NT2/D1 (cell line): ENCODE data around the gene PAQR8.

Source experiments
- DNase-seq: peaks from one replicate; pipeline ENCODE4 v3.0.0-alpha.2; 2011; ENCODE audit warnings: low read depth, low spot score
- H3K27me3 ChIP-seq: 2 replicates; pipeline ENCODE4 v1.6.0; 2011; ENCODE audit warnings: mild to moderate bottlenecking; ENCODE audit not compliant: insufficient read length, insufficient read depth
- H3K36me3 ChIP-seq: 2 replicates; pipeline ENCODE4 v1.6.1; 2011; ENCODE audit warnings: mild to moderate bottlenecking, low read length, mixed read lengths; ENCODE audit not compliant: insufficient read depth, insufficient read length
- H3K4me1 ChIP-seq: 2 replicates; pipeline ENCODE4 v1.5.1; 2011; ENCODE audit not compliant: insufficient read depth, insufficient read length
- H3K4me3 ChIP-seq: 2 replicates; pipeline ENCODE4 v1.5.1; 2011; ENCODE audit warnings: low read depth; ENCODE audit not compliant: insufficient read length
- H3K9ac ChIP-seq: 2 replicates; pipeline ENCODE4 v1.6.0; 2011; ENCODE audit warnings: low read depth; ENCODE audit not compliant: insufficient read length
- H3K9me3 ChIP-seq: 2 replicates; pipeline ENCODE4 v1.5.1; 2011; ENCODE audit warnings: mild to moderate bottlenecking, low read length; ENCODE audit not compliant: insufficient read depth
- SUZ12 ChIP-seq: IDR thresholded peaks from 2 replicates; pipeline ENCODE4 v1.6.1; 2011; ENCODE audit not compliant: insufficient read length, insufficient read depth; ENCODE audit errors: extremely low read depth
- YY1 ChIP-seq: IDR thresholded peaks from 2 replicates; pipeline ENCODE4 v1.6.1; 2011; ENCODE audit not compliant: insufficient read length, insufficient read depth
- ZNF274 ChIP-seq: IDR thresholded peaks from 2 replicates; pipeline ENCODE4 v1.6.1; 2011; ENCODE audit warnings: mild to moderate bottlenecking, low read depth, low read length

PAQR8 gene

GRCh38 chr6:52454556-52454955, 92.6 kb downstream of the PAQR8 start:
- no peak for DNase-seq
- Histone ChIP-seq H3K36me3 (no peaks in the 10 kb centered on the region), H3K9me3 (0 out of 2 replicates have a peak, but pooled peaks cover 9% of the 10 kb centered on the region), H3K4me1 (no peaks in the 10 kb centered on the region), H3K4me3 (no peak overlapping the region), H3K27me3 (no peaks in the 10 kb centered on the region), H3K9ac (no peak overlapping the region)
- no peak for TF ChIP-seq ZNF274

- no peaks in the 10 kb centered on the region for H3K36me3 ChIP-seq
- H3K4me3 ChIP-seq, result no peak overlapping the region
- no peak for DNase-seq
- H3K9ac ChIP-seq, result no peak overlapping the region
- H3K4me1 ChIP-seq, result no peaks in the 10 kb centered on the region
- no peak for TF ChIP-seq ZNF274
- TF ChIP-seq YY1, result no peak
- TF ChIP-seq SUZ12, result no peak
- no peaks in the 10 kb centered on the region for H3K9me3 ChIP-seq
- no peaks in the 10 kb centered on the region for H3K27me3 ChIP-seq
Measured at GRCh38 chr6:52457096-52457495, 95.1 kb downstream of the PAQR8 start.
